ENCODE results near the gene RESF1. TPM values are rescaled to one million over a fixed set of nuclear protein-coding genes. Genes with fewer than 3 reads are reported as not detected.

Gene RESF1
- 32.3 and 33.0 TPM in 2 replicates for total RNA-seq

DNA sequence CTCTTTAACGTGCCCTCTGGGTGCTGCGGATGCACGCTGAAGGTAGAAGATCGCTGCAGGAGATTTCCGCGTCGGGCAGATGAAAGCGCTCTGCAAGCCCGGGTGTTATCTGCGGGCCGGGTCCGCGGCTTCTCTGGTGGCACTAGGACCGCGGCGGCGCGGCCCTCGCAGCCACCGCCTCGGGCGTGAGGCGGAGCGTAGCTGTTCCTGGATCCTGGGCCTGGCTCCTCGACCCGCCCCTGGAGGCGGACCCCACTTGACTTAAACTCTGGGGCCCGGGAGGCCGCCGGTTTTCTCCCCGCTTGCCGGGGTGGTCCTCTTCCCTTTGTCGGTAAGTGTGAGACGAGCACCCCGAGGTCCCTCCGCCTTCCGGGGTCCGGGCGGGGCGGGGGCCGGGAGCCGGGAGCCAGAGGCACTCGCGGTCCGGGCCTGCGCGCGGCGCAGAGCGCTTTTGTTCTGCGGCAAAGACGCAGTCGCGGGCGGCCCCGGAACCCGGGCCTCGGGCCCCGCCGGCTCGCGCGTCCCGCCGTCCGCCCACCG, at the start of gene RESF1:
TSS of gene RESF1 (plus strand) at position 255 of the 540 bp plus-strand sequence. CDS start 21,541 bp downstream, outside the sequence.
- TF ChIP-seq, protein P1, sequence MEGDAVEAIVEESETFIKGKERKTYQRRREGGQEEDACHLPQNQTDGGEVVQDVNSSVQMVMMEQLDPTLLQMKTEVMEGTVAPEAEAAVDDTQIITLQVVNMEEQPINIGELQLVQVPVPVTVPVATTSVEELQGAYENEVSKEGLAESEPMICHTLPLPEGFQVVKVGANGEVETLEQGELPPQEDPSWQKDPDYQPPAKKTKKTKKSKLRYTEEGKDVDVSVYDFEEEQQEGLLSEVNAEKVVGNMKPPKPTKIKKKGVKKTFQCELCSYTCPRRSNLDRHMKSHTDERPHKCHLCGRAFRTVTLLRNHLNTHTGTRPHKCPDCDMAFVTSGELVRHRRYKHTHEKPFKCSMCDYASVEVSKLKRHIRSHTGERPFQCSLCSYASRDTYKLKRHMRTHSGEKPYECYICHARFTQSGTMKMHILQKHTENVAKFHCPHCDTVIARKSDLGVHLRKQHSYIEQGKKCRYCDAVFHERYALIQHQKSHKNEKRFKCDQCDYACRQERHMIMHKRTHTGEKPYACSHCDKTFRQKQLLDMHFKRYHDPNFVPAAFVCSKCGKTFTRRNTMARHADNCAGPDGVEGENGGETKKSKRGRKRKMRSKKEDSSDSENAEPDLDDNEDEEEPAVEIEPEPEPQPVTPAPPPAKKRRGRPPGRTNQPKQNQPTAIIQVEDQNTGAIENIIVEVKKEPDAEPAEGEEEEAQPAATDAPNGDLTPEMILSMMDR (IDR thresholded peaks at IDR 0.05; ENCODE audit: insufficient read depth, low read length, poor library complexity, severe bottlenecking) = no peak
- no peaks in the 10 kb centered on the region for H3K36me3 ChIP-seq (ENCODE audit: control insufficient read depth, insufficient read depth, low read length)
- H3K4me3 ChIP-seq (ENCODE audit: low read depth, low read length) = peak within 1 kb of the TSS; percentile 45
- H3K27me3 ChIP-seq (ENCODE audit: control insufficient read depth, insufficient read depth, low read length) = no peaks in the 10 kb centered on the region
- DNase-seq (ENCODE audit: low read depth) = peak; percentile 55

GRCh38 chr12:31914927-31915326, 44.3 kb upstream of the RESF1 start:
- no peaks in the 10 kb centered on the region for H3K36me3 ChIP-seq (ENCODE audit: control insufficient read depth, insufficient read depth, low read length)
- no peaks in the 10 kb centered on the region for H3K27me3 ChIP-seq (ENCODE audit: control insufficient read depth, insufficient read depth, low read length)

GRCh38 chr12:31915446-31915845, 43.8 kb upstream of the RESF1 start:
- Histone ChIP-seq H3K27me3 (ENCODE audit: control insufficient read depth, insufficient read depth, low read length) (no peaks in the 10 kb centered on the region), H3K36me3 (ENCODE audit: control insufficient read depth, insufficient read depth, low read length) (no peaks in the 10 kb centered on the region), H3K4me3 (ENCODE audit: low read depth, low read length) (no peak overlapping the region)
- TF ChIP-seq, protein P1 (IDR thresholded peaks at IDR 0.05; ENCODE audit: insufficient read depth, low read length, poor library complexity, severe bottlenecking) = no peak
- DNase-seq (ENCODE audit: low read depth) = no peak

More at GRCh38 chr12:31914927-31915326, 44.3 kb upstream of the RESF1 start:
- no peak overlapping the region for H3K4me3 ChIP-seq (ENCODE audit: low read depth, low read length)
- no peak for DNase-seq (ENCODE audit: low read depth)
- TF ChIP-seq, protein P1 (IDR thresholded peaks at IDR 0.05; ENCODE audit: insufficient read depth, low read length, poor library complexity, severe bottlenecking) = no peak

- Histone ChIP-seq H3K27me3 (ENCODE audit: control insufficient read depth, insufficient read depth, low read length) (no peaks in the 10 kb centered on the region), H3K4me3 (ENCODE audit: low read depth, low read length) (no peak overlapping the region), H3K36me3 (ENCODE audit: control insufficient read depth, insufficient read depth, low read length) (no peaks in the 10 kb centered on the region)
- no peak for DNase-seq (ENCODE audit: low read depth)
- TF ChIP-seq, protein P1 (IDR thresholded peaks at IDR 0.05; ENCODE audit: insufficient read depth, low read length, poor library complexity, severe bottlenecking) = no peak
Measured at GRCh38 chr12:31922341-31923062, 36.7 kb upstream of the RESF1 start.

- TF ChIP-seq, protein P1 (IDR thresholded peaks at IDR 0.05; ENCODE audit: insufficient read depth, low read length, poor library complexity, severe bottlenecking) = no peak
- DNase-seq (ENCODE audit: low read depth) = no peak
- H3K4me3 ChIP-seq (ENCODE audit: low read depth, low read length) = no peak overlapping the region
- H3K36me3 ChIP-seq (ENCODE audit: control insufficient read depth, insufficient read depth, low read length) = no peaks in the 10 kb centered on the region
- H3K27me3 ChIP-seq (ENCODE audit: control insufficient read depth, insufficient read depth, low read length) = no peaks in the 10 kb centered on the region
Measured at GRCh38 chr12:31923063-31923412, 36.2 kb upstream of the RESF1 start.

Measured in kidney epithelial cell (primary cell).